ENCODE measurements around the gene NPC1.

The NPC1 gene

GRCh38 chr18:23545247-23545789 lies 41.0 kb downstream of the NPC1 start:
- no peak for DNase-seq

GRCh38 chr18:23542461-23542860 lies 43.8 kb downstream of the NPC1 start:
- DNase-seq, result no peak

- DNase-seq, result no peak
Observed at GRCh38 chr18:23541349-23542093, 44.8 kb downstream of the NPC1 start.

- DNase-seq, result no peak
Observed at GRCh38 chr18:23540867-23541266, 45.4 kb downstream of the NPC1 start.

- DNase-seq, result no peak
Observed at GRCh38 chr18:23539911-23540525, 46.3 kb downstream of the NPC1 start.

- DNase-seq, result no peak
Observed at GRCh38 chr18:23539296-23539695, 47.0 kb downstream of the NPC1 start.

- DNase-seq, result no peak
Observed at GRCh38 chr18:23538870-23539269, 47.4 kb downstream of the NPC1 start.

GRCh38 chr18:23538001-23538400 lies 48.3 kb downstream of the NPC1 start:
- DNase-seq, result no peak

- no peak for DNase-seq
Observed at GRCh38 chr18:23537274-23537673, 49.0 kb downstream of the NPC1 start.

GRCh38 chr18:23536204-23536603 lies 50.1 kb downstream of the NPC1 start:
- DNase-seq, result no peak

- no peak for DNase-seq
Observed at GRCh38 chr18:23534276-23534675, 52.0 kb downstream of the NPC1 start.

GRCh38 chr18:23532848-23533247 lies 53.5 kb downstream of the NPC1 start:
- no peak for DNase-seq

GRCh38 chr18:23531912-23532311 lies 54.4 kb downstream of the NPC1 start:
- DNase-seq, result no peak

GRCh38 chr18:23530195-23530594 lies 56.1 kb downstream of the NPC1 start:
- no peak for DNase-seq

- no peak for DNase-seq
Observed at GRCh38 chr18:23529604-23530003, 56.7 kb downstream of the NPC1 start.

GRCh38 chr18:23528580-23529472 lies 57.5 kb downstream of the NPC1 start:
- DNase-seq, result no peak

GRCh38 chr18:23526501-23527063 lies 59.7 kb downstream of the NPC1 start:
- DNase-seq, result no peak

GRCh38 chr18:23524213-23524707 lies 62.0 kb downstream of the NPC1 start:
- no peak for DNase-seq

GRCh38 chr18:23523429-23524212 lies 62.7 kb downstream of the NPC1 start:
- DNase-seq, result no peak

- DNase-seq, result no peak
Observed at GRCh38 chr18:23521907-23522306, 64.4 kb downstream of the NPC1 start.

- DNase-seq, result no peak
Observed at GRCh38 chr18:23521271-23521670, 65.0 kb downstream of the NPC1 start.

GRCh38 chr18:23519734-23520133 lies 66.6 kb downstream of the NPC1 start:
- DNase-seq, result no peak

Measured in stimulated activated CD4-positive, alpha-beta T cell treated with anti-CD3 and anti-CD28 coated beads, Interleukin-15, amount 100 ng/mL, for 24 hours (primary cell).